Sciatic nerve (tissue), 2 donors: ENCODE data around the gene MED12L. TPM values are rescaled to one million over a fixed set of nuclear protein-coding genes. Genes with fewer than 3 reads are reported as not detected.

Source experiments
- ATAC-seq: fragments of 200-7000 bp; cut with Tn5 transposase; one replicate; pipeline ENCODE4 v1.9.1; 2020; ENCODE audit warnings: mild to moderate bottlenecking, moderate library complexity
- DNase-seq: peaks from one replicate; pipeline ENCODE4 v3.0.0-alpha.2; 2020; ENCODE audit warnings: low spot score
- intact Hi-C: fragments of 100-400 bp; cut with DNase I; formaldehyde crosslinking; loops from one replicate; pipeline ENCODE4 v1.14.2; 2022
- total RNA-seq: library from RNA; stranded (reverse); fragmentation: NEBNext Ultra II Directional; extraction: Animal tissue kit (Norgen Biotek cat#: 25700); gene quantifications from one replicate; pipeline ENCODE4 v1.2.1, GENCODE V29; 2021
- donor health status: DM: no; HTN: no; CAD: no.
- donor health status: DM: no; HTN: no; CAD: no.

Gene MED12L
- total RNA-seq, 1 donor from 2014 or later, result 4.8 TPM

DNA sequence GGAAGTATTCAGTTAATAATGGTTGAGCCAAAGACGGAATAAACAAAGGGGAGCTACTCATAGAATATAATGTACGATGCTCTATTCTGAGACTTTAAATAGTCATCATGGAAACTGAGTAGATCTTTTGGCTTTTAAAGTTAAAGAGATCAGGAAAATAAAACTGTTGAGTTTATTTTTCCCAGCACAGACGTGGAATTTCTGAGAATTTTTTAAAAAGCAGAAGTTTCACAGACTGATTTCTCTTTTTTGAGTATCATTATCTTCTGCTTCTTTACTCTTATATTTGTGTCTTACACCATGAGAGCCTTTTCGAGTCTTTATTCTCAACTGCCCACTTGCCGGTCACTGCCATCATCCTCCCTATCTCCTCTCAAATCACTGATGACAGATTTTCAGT is 179.7 kb downstream of the MED12L start:
- ATAC-seq (no peak), DNase-seq (no peak)

DNA sequence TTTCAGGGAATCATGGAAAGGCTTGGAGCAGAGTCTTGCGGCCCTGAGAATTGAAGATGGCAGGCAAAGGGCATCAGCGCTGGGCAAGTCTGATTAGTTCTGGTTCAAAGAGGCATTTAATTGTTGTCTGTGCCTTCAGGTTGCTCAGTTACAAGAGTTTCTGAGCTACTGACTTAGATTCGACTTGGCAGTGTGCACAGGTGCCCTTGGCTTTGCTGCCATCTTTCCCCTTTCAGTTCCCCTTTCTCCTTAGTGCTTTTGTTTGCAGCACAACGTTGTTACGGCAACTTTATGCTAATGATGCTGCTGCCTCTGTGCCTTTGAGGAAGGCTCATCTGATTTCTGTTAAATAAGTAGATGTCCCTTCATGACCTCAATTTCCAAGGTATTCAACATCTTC is 180.4 kb downstream of the MED12L start:
- intact Hi-C loops, result no loop called here
- DNase-seq (no peak), ATAC-seq (peak; percentile 31)

More for the DNA sequence above, 179.7 kb downstream of the MED12L start:
- intact Hi-C loops, result no loop called here

DNA sequence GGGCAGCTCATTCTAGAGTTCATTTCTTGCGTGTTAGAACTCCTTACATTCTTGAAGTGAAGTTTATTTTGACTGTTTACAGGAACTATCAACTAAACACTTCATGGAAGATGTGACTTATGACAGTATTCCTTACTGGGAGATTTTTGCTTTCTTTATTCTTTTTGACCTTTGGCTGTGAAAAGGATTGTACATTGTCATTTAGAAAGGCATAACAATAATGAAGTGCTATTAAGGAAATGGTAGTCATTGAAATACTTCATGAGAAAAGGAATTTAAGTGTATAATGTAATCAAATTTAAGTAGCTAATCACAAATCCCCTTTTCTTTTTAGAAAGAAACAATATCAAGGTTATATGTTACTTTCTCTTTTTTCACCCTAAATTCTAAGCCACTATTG is 181.6 kb downstream of the MED12L start:
- intact Hi-C loops, result no loop called here
- DNase-seq (no peak), ATAC-seq (no peak)

DNA sequence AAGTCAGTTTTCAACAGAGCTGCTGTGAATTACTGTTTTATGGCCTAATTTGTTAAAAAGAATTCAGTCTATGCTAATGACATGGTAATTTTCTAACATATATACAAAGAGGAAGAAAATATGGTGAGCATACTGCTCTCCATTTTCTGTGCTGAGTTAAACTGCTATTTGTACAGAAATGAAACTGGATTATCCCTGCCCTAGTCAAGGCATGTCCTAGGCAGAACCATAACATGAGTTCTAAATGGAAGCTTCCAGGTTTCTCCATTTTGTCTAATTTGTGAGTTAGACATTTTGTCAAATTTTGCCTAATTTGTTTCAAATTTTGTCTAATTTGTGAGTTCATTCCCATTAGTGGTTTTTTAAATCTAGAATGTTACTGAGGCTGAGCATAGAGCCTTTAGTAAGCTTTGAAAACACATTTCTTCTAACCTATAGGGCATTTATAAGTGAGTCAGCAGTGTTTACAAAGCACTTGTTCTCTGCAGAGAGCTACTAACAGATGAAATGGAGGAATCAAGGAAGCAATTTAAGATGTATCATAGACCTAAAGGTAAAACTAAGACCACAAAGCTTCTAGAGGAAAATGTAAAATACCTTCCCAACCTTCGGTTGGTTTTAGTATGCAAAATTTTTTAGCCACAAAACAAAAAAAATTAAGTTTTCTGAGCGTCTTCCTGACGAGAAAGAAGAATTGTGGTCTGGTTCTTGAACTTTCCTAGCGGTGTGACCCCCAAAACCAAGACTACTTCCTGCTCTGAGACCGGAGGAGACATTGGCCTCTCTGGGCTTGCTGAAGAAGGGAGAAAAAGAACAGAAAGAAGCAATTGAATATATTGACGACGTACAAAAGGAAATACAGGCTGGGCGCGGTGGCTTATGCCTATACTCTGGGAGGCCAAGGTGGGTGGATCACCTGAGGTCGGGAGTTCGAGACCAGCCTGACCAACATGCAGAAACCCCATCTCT is 183.1 kb downstream of the MED12L start:
- DNase-seq (no peak), ATAC-seq (no peak)
- intact Hi-C loops, result no loop called here

DNA sequence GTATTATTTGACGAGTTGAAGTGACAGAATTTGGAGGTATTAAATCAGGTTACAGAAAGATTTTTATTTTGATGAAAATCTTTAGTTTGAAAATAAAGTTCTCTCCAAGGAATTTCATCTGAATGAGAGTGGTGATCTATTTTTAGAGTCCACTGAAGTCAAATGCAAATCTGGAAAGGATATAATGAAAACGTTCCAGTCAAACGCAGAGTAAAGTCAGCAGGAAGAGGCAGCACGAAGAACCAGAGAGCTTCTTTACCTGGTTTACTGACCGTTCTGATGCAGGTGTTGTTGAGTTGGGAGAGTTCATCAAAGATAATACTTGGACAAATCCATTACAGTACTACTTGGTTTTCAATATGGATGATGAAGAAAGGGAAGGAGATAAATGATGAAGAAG is 184.2 kb downstream of the MED12L start:
- intact Hi-C loops, result loop anchor here (10.0 kb wide), 1 partner anchor 95 kb away; no protein-coding TSS in a partner anchor
- DNase-seq, result no peak
- ATAC-seq, result no peak

DNA sequence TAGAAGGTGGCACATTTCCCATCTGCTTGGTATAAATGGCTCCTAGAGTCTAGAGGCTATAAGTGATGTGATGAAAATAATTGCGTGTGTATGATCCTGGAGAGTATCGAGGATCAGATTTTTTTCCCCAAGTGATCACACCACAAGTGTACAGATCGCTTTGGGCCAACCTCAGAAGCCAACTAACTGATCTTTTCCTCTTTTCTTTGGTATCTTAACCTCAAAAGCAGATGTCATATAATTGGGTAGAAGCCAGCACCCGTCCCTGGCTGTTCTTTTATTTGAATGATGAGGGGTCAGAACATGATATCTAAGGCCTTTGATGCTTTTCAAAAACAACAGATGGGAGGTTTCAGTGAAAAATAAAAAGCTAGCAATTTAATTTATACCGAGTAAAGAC is 189.6 kb downstream of the MED12L start:
- ATAC-seq (no peak), DNase-seq (no peak)
- intact Hi-C loops, result loop anchor here (10.0 kb wide), 1 partner anchor 100 kb away; no protein-coding TSS in a partner anchor

DNA sequence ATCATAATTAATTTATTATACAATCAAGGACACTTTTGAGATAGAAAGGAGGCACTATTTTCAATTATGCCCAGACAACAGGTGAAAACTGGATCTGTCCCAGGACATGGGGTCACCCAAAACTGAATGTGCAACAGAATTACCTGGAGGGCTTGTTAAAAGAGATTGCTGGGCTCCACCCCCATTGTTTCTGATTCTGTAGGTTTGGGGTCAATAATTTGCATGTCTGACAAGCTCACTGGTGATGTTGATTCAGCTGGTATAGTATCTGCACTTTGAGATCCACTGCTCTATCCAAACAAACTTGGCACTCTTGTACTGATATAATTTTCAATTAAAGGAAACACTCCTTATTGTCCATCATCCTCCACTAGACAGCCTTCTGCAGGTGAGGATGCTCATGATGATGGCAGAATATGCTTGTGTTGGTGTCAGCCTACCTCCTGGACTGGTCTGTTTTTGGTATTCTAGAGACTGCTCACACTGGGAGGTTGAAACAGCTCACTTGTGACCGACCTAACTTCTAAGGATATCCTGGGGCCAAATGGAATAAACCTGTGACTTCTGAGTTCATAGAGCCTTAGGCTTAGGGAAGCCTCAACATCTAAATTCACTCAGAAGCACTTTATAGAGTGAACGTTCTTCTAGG is 190.7 kb downstream of the MED12L start:
- intact Hi-C loops, result loop anchor here (10.0 kb wide), 1 partner anchor 101 kb away; no protein-coding TSS in a partner anchor
- ATAC-seq, result peak; percentile 37
- no peak for DNase-seq

DNA sequence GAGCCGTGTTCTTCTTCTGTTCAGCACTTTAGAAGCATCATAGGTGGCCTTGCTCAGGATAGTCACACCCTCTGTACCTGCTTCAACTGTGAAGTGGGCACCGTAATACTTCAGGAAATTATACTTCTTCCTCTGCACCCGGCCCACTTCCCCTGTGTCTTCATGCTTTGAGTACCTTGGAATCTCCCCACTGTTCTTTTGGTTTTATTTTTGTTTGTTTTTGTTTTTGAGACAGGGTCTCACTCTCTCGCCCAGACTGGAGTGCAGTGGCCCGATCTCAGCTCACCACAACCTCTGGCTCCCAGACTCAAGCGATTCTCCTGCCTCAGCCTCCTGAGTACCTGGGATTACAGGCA is 191.2 kb downstream of the MED12L start:
- ATAC-seq, result peak; percentile 20
- intact Hi-C loops, result loop anchor here (10.0 kb wide), 1 partner anchor 102 kb away; no protein-coding TSS in a partner anchor
- no peak for DNase-seq

DNA sequence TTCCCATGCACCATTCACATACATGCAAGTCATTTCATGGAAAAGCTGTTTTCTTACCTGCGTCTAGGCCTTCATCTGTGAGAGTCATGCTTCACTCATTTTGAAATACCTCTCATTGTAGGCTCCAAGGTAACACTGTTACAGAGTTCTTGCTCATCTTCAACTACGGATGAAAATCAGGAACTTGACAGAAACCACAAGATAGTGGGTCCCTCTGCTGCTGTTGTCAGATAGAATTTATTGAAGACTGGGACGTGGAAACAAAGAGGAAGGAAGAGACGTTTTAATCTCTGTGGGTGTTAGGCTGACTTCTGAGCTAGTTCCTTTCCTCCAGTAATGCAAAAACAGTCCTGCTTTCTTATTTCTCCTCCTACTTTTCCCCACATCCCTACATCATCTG is 192.8 kb downstream of the MED12L start, which contains the start of gene P2RY14:
P2RY14 (minus strand) TSS at position 313 of the 400 bp plus-strand sequence. CDS start 64,226 bp downstream, outside the sequence.
- intact Hi-C loops, result loop anchor here (10.0 kb wide), 1 partner anchor 103 kb away; no protein-coding TSS in a partner anchor
- peak; percentile 38 for ATAC-seq
- DNase-seq, result no peak

DNA sequence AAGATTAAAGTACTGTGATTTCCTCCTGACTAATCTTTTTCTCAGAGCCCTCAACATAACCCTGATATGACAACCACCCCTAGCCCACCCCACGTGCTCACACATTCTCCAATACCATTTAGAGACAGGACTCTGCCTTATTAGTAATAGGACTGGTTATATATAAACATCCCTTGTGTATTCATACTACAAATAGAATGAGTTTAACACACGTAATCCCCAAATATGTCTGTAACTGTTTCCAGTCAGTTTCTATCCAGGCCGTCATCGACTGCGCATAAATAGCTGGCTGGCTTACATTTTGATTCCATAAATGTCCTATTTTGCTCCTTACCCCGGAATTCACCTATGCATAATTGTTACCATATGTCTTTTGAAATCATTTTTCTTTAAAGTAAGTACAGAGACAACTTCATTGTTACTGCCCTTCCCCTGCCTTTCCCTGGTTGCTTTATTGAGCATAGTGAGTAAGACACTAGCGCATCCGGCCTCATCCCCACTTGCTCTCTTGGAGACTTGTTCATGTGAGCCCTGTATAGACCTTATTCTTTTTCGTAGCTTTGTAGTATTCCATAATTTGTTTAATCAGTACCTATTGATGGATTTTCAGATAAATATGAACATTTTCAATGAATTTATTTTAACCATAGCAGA is 196.3 kb downstream of the MED12L start:
- no peak for DNase-seq
- no peak for ATAC-seq
- intact Hi-C loops, result loop anchor here (10.0 kb wide), 1 partner anchor 57 kb away; no protein-coding TSS in a partner anchor

DNA sequence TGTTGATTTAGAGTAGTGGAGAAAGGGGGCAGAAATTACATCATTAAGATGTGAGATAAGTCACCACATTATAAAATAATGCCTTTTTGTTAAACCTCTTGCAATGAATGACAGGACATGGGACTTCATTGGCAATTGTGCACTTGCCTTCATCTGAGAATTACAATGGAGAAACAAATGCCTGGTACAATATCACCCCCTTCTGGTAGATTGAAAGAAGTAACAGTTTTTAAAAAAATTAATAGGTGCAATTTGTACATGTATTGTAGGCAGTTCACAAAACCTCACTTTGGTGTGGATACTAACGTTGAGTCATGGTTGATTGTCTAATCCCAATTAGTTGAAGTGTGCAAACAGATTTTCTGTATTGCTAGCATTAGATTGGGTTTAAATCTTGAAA is 197.5 kb downstream of the MED12L start:
- intact Hi-C loops, result loop anchor here (10.0 kb wide), 1 partner anchor 58 kb away; no protein-coding TSS in a partner anchor
- DNase-seq, result no peak
- ATAC-seq, result peak; percentile 74

DNA sequence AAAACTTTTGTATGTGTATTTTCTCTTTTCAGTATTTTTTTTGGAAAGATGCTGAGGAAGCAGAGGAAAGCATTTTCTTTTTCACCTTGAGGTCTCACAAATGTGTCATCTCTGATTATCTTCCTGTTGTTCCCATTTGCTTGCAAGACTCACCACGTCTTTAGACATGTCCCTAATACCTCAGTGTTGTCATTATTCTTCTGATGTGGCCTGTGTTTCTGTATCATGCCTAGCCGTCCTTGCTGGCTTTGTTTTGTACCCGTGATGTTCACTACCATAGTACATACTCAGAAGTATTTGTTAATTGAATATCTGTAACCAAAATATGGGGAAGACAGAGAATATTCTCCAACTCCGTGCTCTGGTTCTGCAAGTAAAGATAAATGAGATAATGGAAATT is 197.9 kb downstream of the MED12L start:
- no peak for ATAC-seq
- intact Hi-C loops, result loop anchor here (10.0 kb wide), 1 partner anchor 59 kb away; no protein-coding TSS in a partner anchor
- no peak for DNase-seq

DNA sequence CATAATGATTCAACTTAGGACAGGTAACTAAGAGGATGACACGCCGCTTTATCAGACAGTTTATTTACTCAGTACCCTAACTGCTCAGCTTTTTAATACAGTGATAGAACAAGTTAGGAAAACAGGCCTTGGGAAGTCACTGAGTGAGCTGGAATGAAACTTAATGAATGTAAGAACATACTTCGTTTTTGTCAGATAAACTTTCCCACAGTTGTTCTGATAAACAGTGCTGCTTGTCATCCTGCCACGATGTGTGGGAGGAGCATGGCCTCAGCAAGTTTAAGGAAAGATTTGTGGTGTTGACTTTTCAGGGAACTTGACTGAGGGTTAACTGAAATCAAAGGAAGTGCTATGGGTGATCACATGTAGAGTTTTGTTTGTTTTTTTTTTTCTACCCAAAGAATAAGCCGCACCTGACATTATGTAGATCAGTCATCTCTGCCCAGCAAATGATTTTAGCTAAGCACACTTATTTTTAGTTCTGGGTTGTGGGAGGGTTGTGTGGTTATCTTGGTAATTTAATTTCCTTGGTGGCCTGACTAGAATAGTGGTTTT is 198.5 kb downstream of the MED12L start:
- peak; percentile 35 for ATAC-seq
- intact Hi-C loops, result loop anchor here (10.0 kb wide), 1 partner anchor 59 kb away; no protein-coding TSS in a partner anchor
- no peak for DNase-seq

DNA sequence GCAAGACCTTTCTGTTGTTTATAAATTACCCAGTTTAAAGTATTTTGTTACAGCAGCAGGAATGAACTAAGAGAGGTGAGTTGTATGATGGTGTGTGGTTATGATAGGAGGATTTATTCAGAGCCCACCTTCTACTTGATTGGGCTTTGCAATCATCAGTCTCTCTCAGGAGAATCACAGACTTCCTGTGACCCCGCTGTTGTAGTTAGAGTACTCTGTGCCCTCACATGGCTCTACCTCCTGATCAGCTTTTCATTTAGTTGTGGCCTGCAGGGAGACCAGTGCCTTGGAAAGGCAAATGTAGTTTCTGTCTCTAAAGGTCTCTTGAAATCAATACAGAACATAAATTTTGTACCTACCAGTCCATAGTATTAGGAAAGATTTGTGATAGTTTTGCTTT is 200.5 kb downstream of the MED12L start:
- intact Hi-C loops, result loop anchor here (10.0 kb wide), 1 partner anchor 61 kb away; no protein-coding TSS in a partner anchor
- DNase-seq, result no peak
- no peak for ATAC-seq

DNA sequence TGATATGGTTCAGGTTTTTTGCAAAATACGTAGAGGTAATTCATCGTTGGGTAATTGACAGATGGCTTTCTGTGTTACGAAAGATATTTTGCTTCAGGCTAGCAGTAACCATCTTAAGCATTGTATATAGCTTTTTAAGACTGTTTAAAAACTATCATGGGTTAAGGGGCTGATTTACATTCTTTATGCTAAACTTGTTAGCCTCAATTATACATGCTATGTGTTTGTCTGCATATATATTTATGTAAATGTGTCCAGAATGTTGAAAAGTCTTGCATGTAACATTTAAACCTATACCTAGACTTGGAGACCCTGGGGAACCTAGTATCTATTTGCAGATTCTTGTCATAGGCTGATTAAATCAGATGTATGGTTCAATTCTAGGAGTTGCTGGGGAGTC is 204.0 kb downstream of the MED12L start:
- intact Hi-C loops, result loop anchor here (10.0 kb wide), 1 partner anchor 65 kb away; no protein-coding TSS in a partner anchor
- DNase-seq, result no peak
- ATAC-seq, result no peak

DNA sequence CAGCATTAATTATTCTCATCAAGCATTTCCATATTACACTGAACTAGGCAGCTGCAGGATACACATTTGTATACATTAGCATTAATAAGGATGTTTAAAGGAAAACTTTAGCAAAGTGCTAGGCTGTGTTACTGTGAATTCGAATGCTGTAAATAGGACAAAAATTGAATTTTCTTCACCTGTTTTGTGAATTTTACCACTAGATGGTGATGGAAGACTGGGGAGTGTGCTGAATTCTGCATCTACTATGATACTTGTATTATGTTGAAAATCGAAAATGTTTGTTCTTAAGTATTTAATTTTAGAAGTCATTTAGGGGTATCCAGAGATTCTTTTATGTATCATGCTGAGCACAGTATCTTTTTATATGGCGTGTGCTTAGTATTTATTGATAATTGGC is 205.2 kb downstream of the MED12L start:
- intact Hi-C loops, result no loop called here
- DNase-seq, result no peak
- ATAC-seq, result peak; percentile 28

DNA sequence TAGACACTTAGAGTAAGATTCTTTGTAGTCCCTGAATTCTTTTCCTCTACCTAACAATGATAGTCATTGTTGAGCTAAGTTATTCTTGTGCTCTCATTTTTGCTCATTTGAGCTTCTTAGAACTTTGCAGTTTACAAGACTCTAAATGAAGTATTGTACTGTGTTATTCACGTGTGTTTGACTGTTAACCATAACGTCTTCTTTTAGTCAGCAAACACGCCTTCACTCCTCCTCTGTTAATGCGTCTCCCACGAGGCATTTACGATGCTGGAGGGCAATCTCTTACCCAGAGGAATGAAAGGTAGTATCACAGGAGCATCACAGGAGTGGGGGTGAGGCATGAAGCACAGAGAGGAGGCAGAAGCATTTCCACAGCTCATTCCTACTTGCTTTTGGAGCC is 207.7 kb downstream of the MED12L start:
- ATAC-seq (peak; percentile 30), DNase-seq (no peak)
- intact Hi-C loops, result no loop called here

DNA sequence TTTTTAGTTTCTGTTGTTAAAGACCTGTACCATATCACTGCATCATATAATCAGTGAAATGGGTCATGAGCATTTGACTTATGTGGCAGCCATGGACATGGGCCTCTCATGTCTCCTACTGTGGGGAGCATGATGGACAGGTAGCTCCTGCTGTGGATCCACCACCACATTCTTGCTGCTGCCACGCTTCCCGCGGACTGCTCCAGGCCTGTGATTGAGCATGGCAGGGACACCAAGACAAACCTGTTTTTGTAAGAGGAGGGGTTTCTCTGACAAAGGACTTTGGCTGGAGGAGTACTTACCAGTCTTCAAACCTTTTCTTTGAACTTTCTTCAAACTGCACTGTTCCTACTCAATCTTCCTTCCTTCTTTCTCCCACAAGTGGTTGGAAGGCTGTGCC is 210.8 kb downstream of the MED12L start:
- no peak for DNase-seq
- intact Hi-C loops, result no loop called here
- ATAC-seq, result no peak

DNA sequence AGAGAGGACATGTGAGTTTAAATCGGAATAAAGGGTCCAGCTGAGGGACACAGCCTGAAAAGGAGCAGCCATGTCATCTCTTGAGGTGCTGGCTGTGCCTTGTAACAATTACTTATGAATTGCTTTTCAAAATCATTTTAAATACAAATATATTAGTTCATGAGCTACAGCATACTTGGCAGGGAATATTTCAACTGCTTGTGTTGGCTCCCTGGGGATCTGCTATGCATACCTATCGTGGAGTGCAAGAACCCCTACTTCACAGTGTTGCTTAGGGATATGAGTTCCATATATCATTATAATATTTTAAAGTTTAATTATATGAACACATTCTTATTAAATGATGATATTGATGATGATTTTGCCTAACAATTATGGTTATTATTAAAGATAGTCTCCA is 212.0 kb downstream of the MED12L start:
- DNase-seq (no peak), ATAC-seq (no peak)
- intact Hi-C loops, result no loop called here
